HCT116 (cell line): ENCODE measurements around the gene TRAF2. TPM values are rescaled to one million over a fixed set of nuclear protein-coding genes. Genes with fewer than 3 reads are reported as not detected.

Source experiments
- ATAC-seq: fragments of 200-7000 bp; cut with Tn5 transposase; 2 replicates; pipeline ENCODE4 v1.9.1; 2020; ENCODE audit warnings: mild to moderate bottlenecking, moderate library complexity
- BruUV-seq: library from RNA; stranded (reverse); fragments of 400-500 nt; replicated peaks from 2 replicates; lab custom pipeline; 2021; lab: Mats Ljungman, UMichigan
- CTCF ChIA-PET: fragments of 300-600 bp; sonication (Branson Sonifier 250); formaldehyde crosslinking; loops from one replicate; lab custom pipeline; 2021; ENCODE audit warnings: antibody characterized with exemption; lab: Charles Lee
- POLR2A ChIA-PET: fragments of 300-600, 350-600 bp; sonication (Branson Sonifier 250); formaldehyde crosslinking; loops from one replicate; lab custom pipeline; 2021; ENCODE audit warnings: antibody characterized with exemption; lab: Charles Lee
- RAD21 ChIA-PET, 2 experiments: fragments of 300-600 bp; sonication (Branson Sonifier 250); formaldehyde crosslinking; loops; one replicate each; lab custom pipeline; 2023; ENCODE audit warnings: low total read pairs in 2 of 2; ENCODE audit not compliant: uncharacterized antibody in 2 of 2, unreplicated experiment in 2 of 2, low non-redundant PET in 1 of 2; lab: Charles Lee
- DNase-seq: peaks from one replicate; pipeline ENCODE4 v3.0.0-alpha.2; 2010; ENCODE audit warnings: low read depth, low spot score
- H2AFZ ChIP-seq: fragments of 200-600 bp; shearing (Covaris generic), sonication (generic); 2 replicates; pipeline ENCODE4 v1.6.1; 2017; ENCODE audit warnings: low read depth, mixed run types, mixed read lengths, antibody characterized with exemption, low read length; ENCODE audit not compliant: poor library complexity, severe bottlenecking
- H3K27ac ChIP-seq: 2 replicates; pipeline ENCODE4 v1.5.1; 2012; ENCODE audit warnings: low read depth, low read length
- H3K27me3 ChIP-seq: fragments of 200-600 bp; sonication (generic); 2 replicates; pipeline ENCODE4 v1.6.1; 2016; ENCODE audit warnings: mixed run types, low read length, mixed read lengths; ENCODE audit not compliant: insufficient read depth
- H3K36me3 ChIP-seq, 2 experiments: fragments of 200-500 bp in 1 of 2; fragments of 200-600 bp in 1 of 2; sonication (Bioruptor generic) in 1 of 2; sonication (generic) in 1 of 2; 2 replicates each; pipeline versions ENCODE4 v1.5.1 to v1.6.1; 2014 to 2016; ENCODE audit warnings: low read length in 2 of 2, inconsistent platforms in 1 of 2, mixed read lengths in 1 of 2, mixed run types in 1 of 2; ENCODE audit not compliant: insufficient read depth in 2 of 2, control insufficient read depth in 1 of 2
- H3K4me1 ChIP-seq, 2 experiments: fragments of 200-600 bp in 1 of 2; sonication (generic) in 1 of 2; 2 replicates each; pipeline versions ENCODE4 v1.5.1 to v1.6.1; 2012 to 2017; ENCODE audit warnings: low read length in 2 of 2, inconsistent platforms in 1 of 2, mild to moderate bottlenecking in 1 of 2, mixed read lengths in 1 of 2, mixed run types in 1 of 2, moderate library complexity in 1 of 2; ENCODE audit not compliant: insufficient read depth in 2 of 2, control insufficient read depth in 1 of 2
- H3K4me2 ChIP-seq: fragments of 200-600 bp; sonication (generic); 2 replicates; pipeline ENCODE4 v1.6.1; 2017; ENCODE audit warnings: mixed run types, low read length, mixed read lengths
- H3K4me3 ChIP-seq, 2 experiments: fragments of 200-600 bp in 1 of 2; sonication (generic) in 1 of 2; replicated peaks in 1 of 2; 2 replicates each; pipeline ENCODE4 v1.5.1; 2011 to 2016; ENCODE audit warnings: low read length in 2 of 2, control low read depth in 1 of 2, low read depth in 1 of 2, mild to moderate bottlenecking in 1 of 2, mixed read lengths in 1 of 2, mixed run types in 1 of 2
- H3K79me2 ChIP-seq: fragments of 200-600 bp; sonication (generic); 2 replicates; pipeline ENCODE4 v1.6.1; 2017; ENCODE audit warnings: mild to moderate bottlenecking, mixed run types, low read length, moderate library complexity, mixed read lengths; ENCODE audit not compliant: insufficient read depth
- H3K9ac ChIP-seq: fragments of 200-600 bp; sonication (generic); 2 replicates; pipeline ENCODE4 v1.6.1; 2016; ENCODE audit warnings: low read length, mixed read lengths
- H3K9me2 ChIP-seq: fragments of 200-600 bp; sonication (generic), shearing (Covaris generic); 2 replicates; pipeline ENCODE4 v1.6.1; 2017; ENCODE audit warnings: mixed run types, mild to moderate bottlenecking, moderate library complexity; ENCODE audit not compliant: insufficient read depth
- H3K9me3 ChIP-seq, 2 experiments: fragments of 200-500 bp in 1 of 2; fragments of 200-600 bp in 1 of 2; sonication (Bioruptor generic) in 1 of 2; sonication (generic) in 1 of 2; 2 replicates each; pipeline ENCODE4 v1.6.1; 2014 to 2017; ENCODE audit warnings: low read length in 2 of 2, mixed read lengths in 2 of 2, inconsistent platforms in 1 of 2, low read depth in 1 of 2, mild to moderate bottlenecking in 1 of 2, mixed run types in 1 of 2, moderate library complexity in 1 of 2; ENCODE audit not compliant: control insufficient read depth in 1 of 2, insufficient read depth in 1 of 2
- H4K20me1 ChIP-seq: fragments of 200-600 bp; sonication (generic), shearing (Covaris generic); 2 replicates; pipeline ENCODE4 v1.6.1; 2017; ENCODE audit warnings: mixed run types, mild to moderate bottlenecking, moderate library complexity; ENCODE audit not compliant: insufficient read depth
- CBX3 ChIP-seq: IDR thresholded peaks from 2 replicates; pipeline ENCODE4 v1.6.1; 2012; ENCODE audit warnings: low read depth
- EGR1 ChIP-seq: IDR thresholded peaks from 2 replicates; pipeline ENCODE4 v1.6.1; 2012; ENCODE audit warnings: low read depth
- EZH2phosphoT487 ChIP-seq: fragments of 200-600 bp; IDR thresholded peaks from 2 replicates; pipeline ENCODE4 v1.6.1; 2018; ENCODE audit warnings: antibody characterized with exemption, borderline replicate concordance
- RAD21 ChIP-seq: IDR thresholded peaks from 2 replicates; pipeline ENCODE4 v1.6.1; 2012; ENCODE audit warnings: low read depth, mild to moderate bottlenecking
- SIN3A ChIP-seq: IDR thresholded peaks from 2 replicates; pipeline ENCODE4 v1.6.1; 2012; ENCODE audit warnings: low read depth
- SP1 ChIP-seq: IDR thresholded peaks from 2 replicates; pipeline ENCODE4 v1.6.1; 2012; ENCODE audit warnings: low read depth
- SRF ChIP-seq: IDR thresholded peaks from 2 replicates; pipeline ENCODE4 v1.6.1; 2012; ENCODE audit warnings: low read depth
- TCF7L2 ChIP-seq: IDR thresholded peaks from 2 replicates; pipeline ENCODE4 v1.7.0; 2011; ENCODE audit warnings: borderline replicate concordance, inconsistent platforms; ENCODE audit not compliant: insufficient read depth, insufficient read length; ENCODE audit errors: extremely low read depth
- YY1 ChIP-seq: IDR thresholded peaks from 2 replicates; pipeline ENCODE4 v1.6.1; 2011; ENCODE audit warnings: low read length, low read depth, moderate library complexity, mild to moderate bottlenecking; ENCODE audit not compliant: insufficient replicate concordance; ENCODE audit errors: extremely low read depth
- ZFX ChIP-seq: fragments of 450-650 bp; IDR thresholded peaks from 2 replicates; pipeline ENCODE4 v1.6.1; 2017
- intact Hi-C: fragments of 100-400 bp; cut with micrococcal nuclease; formaldehyde crosslinking; loops from 2 replicates; pipeline ENCODE4 v1.10.0; 2022
- total RNA-seq: library from RNA; stranded (reverse); gene quantifications from one replicate; pipeline ENCODE4 v1.2.1, GENCODE V29; 2021; ENCODE audit not compliant: unreplicated experiment
- TF ChIP-seq, protein P1 (sequence below): IDR thresholded peaks from 2 replicates; pipeline ENCODE4 v1.6.1; 2012
- TF ChIP-seq, protein P2 (sequence below): IDR thresholded peaks from 2 replicates; pipeline ENCODE4 v1.6.1; 2012; ENCODE audit warnings: low read depth
- TF ChIP-seq, protein P3 (sequence below): IDR thresholded peaks from 2 replicates; pipeline ENCODE4 v1.6.1; 2012

TRAF2 gene
- total RNA-seq, 1 experiment from 2014 or later, result 28.4 TPM

DNA sequence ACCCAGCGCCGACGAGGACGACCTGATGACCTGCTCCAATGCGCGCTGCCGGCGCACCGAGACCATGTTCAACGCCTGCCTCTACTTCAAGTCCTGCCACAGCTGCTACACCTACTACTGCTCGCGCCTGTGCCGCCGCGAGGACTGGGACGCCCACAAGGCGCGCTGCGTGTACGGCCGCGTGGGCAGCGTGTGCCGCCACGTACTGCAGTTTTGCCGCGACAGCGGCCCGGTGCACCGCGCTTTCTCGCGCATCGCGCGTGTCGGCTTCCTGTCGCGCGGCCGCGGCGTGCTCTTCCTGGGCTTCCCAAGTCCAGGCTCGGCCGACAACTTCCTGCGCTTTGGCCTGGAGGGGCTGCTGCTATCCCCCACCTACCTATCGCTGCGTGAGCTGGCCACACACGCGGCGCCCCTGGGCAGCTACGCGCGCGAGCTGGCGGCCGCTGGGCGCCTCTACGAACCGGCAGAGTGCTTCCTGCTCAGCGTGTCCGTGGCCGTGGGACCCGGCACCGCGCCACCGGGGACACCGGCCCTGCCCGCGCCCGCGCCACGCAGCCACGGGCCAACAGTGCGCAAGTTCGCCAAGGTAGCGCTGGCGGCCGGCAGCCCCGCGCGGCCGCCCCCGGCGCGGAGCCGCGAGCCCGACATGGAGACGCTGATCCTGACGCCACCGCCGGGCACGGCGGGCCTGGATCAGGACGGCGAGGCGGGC is 39.8 kb upstream of the TRAF2 start:
- Histone ChIP-seq H3K27ac (peak overlapping the region; percentile 60; the same call in 1 of the 2 replicates), H3K27me3 (no peaks in the 10 kb centered on the region), H3K36me3 (peaks cover 0 to 14% of the 10 kb centered on the region in 2 experiments; a peak in 1 of 4 replicates), H3K9ac (no peak overlapping the region), H2AFZ (no peak overlapping the region), H4K20me1 (no peaks in the 10 kb centered on the region), H3K4me3 (no peak overlapping the region), H3K9me3 (no peaks in the 10 kb centered on the region), H3K79me2 (peaks cover 16% of the 10 kb centered on the region; the same call in 1 of the 2 replicates), H3K9me2 (no peaks in the 10 kb centered on the region), H3K4me2 (no peak overlapping the region), H3K4me1 (peaks cover 18 to 37% of the 10 kb centered on the region in 2 experiments)
- POLR2A ChIA-PET, result no interaction called here
- CTCF ChIA-PET, result interaction anchor here (1.0 to 2.2 kb wide), 3 partner anchors 40 to 183 kb away, joined by 4 to 9 read pairs (median 5); partner anchors contain the start of gene TRAF2
- intact Hi-C loops, result loop anchor here (5.0 to 10.0 kb wide), 2 partner anchors 98 to 181 kb away; partner anchors contain the start of genes ABCA2, C8G and FBXW5
- RAD21 ChIA-PET, result interaction anchor here in 1 of 2 experiments (1.0 kb wide), 1 partner anchor 189 kb away, joined by 3 read pairs; no protein-coding TSS in a partner anchor
- DNase-seq (no peak), ATAC-seq (no peak)
- no TSS peak for BruUV-seq
- no peak for TF ChIP-seq RAD21
- no peak for TF ChIP-seq CBX3
- TF ChIP-seq SIN3A, result no peak
- no peak for TF ChIP-seq SRF
- TF ChIP-seq ZFX, result no peak

DNA sequence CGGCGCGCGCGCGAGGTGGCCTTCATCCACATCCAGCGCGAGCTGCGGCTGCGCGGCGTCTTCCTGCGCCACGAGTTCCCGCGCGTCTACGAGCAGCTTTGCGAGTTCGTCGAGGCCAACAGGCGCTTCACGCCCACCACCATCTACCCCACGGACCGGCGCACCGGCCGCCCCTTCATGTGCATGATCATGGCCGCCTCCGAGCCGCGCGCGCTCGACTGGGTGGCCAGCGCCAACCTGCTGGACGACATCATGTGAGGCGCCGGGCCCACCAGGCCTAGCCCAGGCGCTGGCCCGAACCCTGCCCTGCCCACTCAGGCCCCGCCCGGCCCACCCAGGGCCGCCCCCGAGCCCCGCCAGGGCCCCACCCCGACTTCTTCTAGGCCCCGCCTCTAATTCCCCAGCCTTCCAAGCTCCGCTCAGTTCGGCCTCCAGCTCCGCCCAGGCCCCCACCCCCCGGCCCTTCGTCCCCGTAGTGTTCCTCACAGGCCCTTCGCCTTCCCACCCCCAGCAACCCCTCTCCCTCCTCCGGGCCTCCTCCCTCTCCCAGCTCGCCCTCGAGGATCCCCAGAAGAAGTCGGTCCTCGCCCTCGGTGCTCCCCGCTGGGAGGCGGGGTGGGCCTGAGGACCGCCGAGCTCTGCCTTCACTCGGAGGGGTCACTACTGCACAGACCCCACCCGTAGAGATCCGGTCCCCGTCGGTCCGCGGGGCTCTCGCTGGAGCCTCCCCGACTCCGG is 39.1 kb upstream of the TRAF2 start:
- peak; percentile 63 for DNase-seq
- ChIA-PET CTCF (interaction anchor here (1.0 to 2.2 kb wide), 4 partner anchors 39 to 188 kb away, joined by 3 to 9 read pairs (median 4); partner anchors contain the start of gene TRAF2), POLR2A (interaction anchor here (0.6 to 0.9 kb wide), 2 partner anchors 19 to 25 kb away, joined by 3 to 4 read pairs; partner anchors contain the start of gene EDF1), RAD21 (interaction anchor here in 1 of 2 experiments (0.6 to 1.0 kb wide), 2 partner anchors 154 to 188 kb away, joined by 3 read pairs; no protein-coding TSS in a partner anchor)
- Histone ChIP-seq H3K27ac (peak overlapping the region; percentile 88), H4K20me1 (no peaks in the 10 kb centered on the region), H3K4me2 (peak overlapping the region; percentile 98), H3K9ac (peak overlapping the region; percentile 96), H3K79me2 (peaks cover 16% of the 10 kb centered on the region; the same call in 1 of the 2 replicates), H3K36me3 (peaks cover 0 to 14% of the 10 kb centered on the region in 2 experiments; a peak in 1 of 4 replicates), H2AFZ (no peak overlapping the region), H3K4me3 (peak overlapping the region; percentile 85 to 99), H3K4me1 (peaks cover 11 to 29% of the 10 kb centered on the region in 2 experiments), H3K9me3 (no peaks in the 10 kb centered on the region), H3K27me3 (no peaks in the 10 kb centered on the region), H3K9me2 (no peaks in the 10 kb centered on the region)
- intact Hi-C loops, result loop anchor here (5.0 to 10.0 kb wide), 2 partner anchors 98 to 180 kb away; partner anchors contain the start of genes ABCA2, C8G and FBXW5
- ATAC-seq, result peak; percentile 49
- no TSS peak for BruUV-seq
- TF ChIP-seq TCF7L2 (no peak), YY1 (no peak), SP1 (no peak), EZH2phosphoT487 (no peak), SIN3A (no peak), CBX3 (no peak), EGR1 (no peak)
- TF ChIP-seq, protein P1, sequence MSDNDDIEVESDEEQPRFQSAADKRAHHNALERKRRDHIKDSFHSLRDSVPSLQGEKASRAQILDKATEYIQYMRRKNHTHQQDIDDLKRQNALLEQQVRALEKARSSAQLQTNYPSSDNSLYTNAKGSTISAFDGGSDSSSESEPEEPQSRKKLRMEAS, result no peak
- TF ChIP-seq, protein P2, sequence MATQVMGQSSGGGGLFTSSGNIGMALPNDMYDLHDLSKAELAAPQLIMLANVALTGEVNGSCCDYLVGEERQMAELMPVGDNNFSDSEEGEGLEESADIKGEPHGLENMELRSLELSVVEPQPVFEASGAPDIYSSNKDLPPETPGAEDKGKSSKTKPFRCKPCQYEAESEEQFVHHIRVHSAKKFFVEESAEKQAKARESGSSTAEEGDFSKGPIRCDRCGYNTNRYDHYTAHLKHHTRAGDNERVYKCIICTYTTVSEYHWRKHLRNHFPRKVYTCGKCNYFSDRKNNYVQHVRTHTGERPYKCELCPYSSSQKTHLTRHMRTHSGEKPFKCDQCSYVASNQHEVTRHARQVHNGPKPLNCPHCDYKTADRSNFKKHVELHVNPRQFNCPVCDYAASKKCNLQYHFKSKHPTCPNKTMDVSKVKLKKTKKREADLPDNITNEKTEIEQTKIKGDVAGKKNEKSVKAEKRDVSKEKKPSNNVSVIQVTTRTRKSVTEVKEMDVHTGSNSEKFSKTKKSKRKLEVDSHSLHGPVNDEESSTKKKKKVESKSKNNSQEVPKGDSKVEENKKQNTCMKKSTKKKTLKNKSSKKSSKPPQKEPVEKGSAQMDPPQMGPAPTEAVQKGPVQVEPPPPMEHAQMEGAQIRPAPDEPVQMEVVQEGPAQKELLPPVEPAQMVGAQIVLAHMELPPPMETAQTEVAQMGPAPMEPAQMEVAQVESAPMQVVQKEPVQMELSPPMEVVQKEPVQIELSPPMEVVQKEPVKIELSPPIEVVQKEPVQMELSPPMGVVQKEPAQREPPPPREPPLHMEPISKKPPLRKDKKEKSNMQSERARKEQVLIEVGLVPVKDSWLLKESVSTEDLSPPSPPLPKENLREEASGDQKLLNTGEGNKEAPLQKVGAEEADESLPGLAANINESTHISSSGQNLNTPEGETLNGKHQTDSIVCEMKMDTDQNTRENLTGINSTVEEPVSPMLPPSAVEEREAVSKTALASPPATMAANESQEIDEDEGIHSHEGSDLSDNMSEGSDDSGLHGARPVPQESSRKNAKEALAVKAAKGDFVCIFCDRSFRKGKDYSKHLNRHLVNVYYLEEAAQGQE, result no peak
- TF ChIP-seq, protein P3, sequence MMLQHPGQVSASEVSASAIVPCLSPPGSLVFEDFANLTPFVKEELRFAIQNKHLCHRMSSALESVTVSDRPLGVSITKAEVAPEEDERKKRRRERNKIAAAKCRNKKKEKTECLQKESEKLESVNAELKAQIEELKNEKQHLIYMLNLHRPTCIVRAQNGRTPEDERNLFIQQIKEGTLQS, result no peak
